Breast epithelium (tissue), 3 donors: ENCODE data around the gene TGOLN2.

ENCODE experiments used
- CTCF ChIP-seq, 3 donors: fragments of 450-650 bp; IDR thresholded peaks; one replicate each; pipeline ENCODE4 v1.5.1; 2016 to 2017; ENCODE audit warnings: antibody characterized with exemption in 3 of 3, mild to moderate bottlenecking in 3 of 3, moderate library complexity in 3 of 3
- POLR2AphosphoS5 ChIP-seq, 3 donors: sonication (generic); formaldehyde crosslinking; IDR thresholded peaks; one replicate each; pipeline ENCODE4 v1.6.1; 2017; ENCODE audit warnings: antibody characterized with exemption in 3 of 3

- TF ChIP-seq CTCF (IDR thresholded peaks at IDR 0.05) = no peak
- TF ChIP-seq POLR2AphosphoS5 (IDR thresholded peaks at IDR 0.05) = no peak
Measured at GRCh38 chr2:85344356-85344954, 16.7 kb upstream of the TGOLN2 start.
